PC-3 (cell line): ENCODE data around the gene SOX10.
"Not testable (repeated sequence)": the region's sequence is repeated elsewhere in the genome, so short reads cannot be mapped to it uniquely, and the experiment has no call there.

Experiments
- CTCF ChIP-seq: fragments of 300-600 bp; sonication (generic); conservative IDR thresholded peaks from 2 replicates; pipeline ENCODE4 v1.5.1; 2017; ENCODE audit warnings: antibody characterized with exemption, low read depth, mild to moderate bottlenecking, low read length
- EZH2 ChIP-seq: fragments of 300-600 bp; sonication (generic); IDR thresholded peaks from one replicate; pipeline ENCODE4 v1.6.1; 2017; ENCODE audit warnings: antibody characterized with exemption, mild to moderate bottlenecking, low read length; ENCODE audit not compliant: unreplicated experiment
- EZH2phosphoT487 ChIP-seq: fragments of 300-600 bp; sonication (generic); IDR thresholded peaks from 2 replicates; pipeline ENCODE4 v1.6.1; 2018; ENCODE audit warnings: mild to moderate bottlenecking, antibody characterized with exemption, low read length, borderline replicate concordance

- TF ChIP-seq CTCF, EZH2, EZH2phosphoT487: not testable (repeated sequence)
These were observed 39.9 kb downstream of the SOX10 start for GRCh38 chr22:37944423-37944822.
